ENCODE results near the gene GOLGA8B. TPM values are rescaled to one million over a fixed set of nuclear protein-coding genes. Genes with fewer than 3 reads are reported as not detected.
A peak's percentile ranks its signal among the peaks of the same experiment; 100 is the strongest.
"Not testable (repeated sequence)": the region's sequence is repeated elsewhere in the genome, so short reads cannot be mapped to it uniquely, and the experiment has no call there.

GOLGA8B gene
- total RNA-seq, 1 donor from 2014 or later: 27.2 TPM

- ATAC-seq: no peak
These were observed 10.9 kb upstream of the GOLGA8B start for GRCh38 chr15:34594361-34594760.

GRCh38 chr15:34591306-34591705, 7.9 kb upstream of the GOLGA8B start:
- no peak for ATAC-seq

DNA sequence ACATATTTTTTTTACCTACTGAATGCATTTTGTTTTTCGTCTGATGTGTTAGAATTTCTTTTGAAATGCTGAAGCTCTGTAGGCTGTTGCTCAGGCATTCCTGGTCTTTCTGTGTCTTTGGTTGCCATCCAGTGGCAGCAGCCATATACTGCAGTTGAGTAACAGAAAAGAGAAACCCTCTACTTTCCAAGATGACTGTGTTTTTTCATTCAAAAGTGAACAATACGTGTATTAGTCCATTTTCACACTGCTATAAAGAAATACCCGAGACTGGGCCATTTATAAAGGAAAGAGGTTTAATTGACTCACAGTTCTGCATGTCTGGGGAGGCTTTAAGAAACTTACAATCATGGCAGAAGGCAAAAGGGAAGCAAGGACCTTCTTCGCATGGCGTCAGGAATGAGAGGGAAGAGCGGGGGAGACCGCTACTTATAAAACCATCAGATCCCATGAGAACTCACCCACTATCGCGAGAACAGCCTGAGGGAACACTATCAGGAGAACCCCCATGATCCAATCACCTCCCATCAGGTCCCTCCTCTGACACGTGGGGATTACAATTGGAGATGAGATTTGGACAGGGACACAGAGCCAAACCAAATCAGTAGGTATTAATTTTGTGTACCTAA, 4.7 kb upstream of the GOLGA8B start:
- ATAC-seq: peak; percentile 65

GRCh38 chr15:34585966-34586365, 2.5 kb upstream of the GOLGA8B start:
- not testable (repeated sequence) for ATAC-seq

- no peak for ATAC-seq
These were observed 1.5 kb upstream of the GOLGA8B start for GRCh38 chr15:34584996-34585395.

GRCh38 chr15:34584330-34584668, 848 bp upstream of the GOLGA8B start:
- no peak for ATAC-seq

DNA sequence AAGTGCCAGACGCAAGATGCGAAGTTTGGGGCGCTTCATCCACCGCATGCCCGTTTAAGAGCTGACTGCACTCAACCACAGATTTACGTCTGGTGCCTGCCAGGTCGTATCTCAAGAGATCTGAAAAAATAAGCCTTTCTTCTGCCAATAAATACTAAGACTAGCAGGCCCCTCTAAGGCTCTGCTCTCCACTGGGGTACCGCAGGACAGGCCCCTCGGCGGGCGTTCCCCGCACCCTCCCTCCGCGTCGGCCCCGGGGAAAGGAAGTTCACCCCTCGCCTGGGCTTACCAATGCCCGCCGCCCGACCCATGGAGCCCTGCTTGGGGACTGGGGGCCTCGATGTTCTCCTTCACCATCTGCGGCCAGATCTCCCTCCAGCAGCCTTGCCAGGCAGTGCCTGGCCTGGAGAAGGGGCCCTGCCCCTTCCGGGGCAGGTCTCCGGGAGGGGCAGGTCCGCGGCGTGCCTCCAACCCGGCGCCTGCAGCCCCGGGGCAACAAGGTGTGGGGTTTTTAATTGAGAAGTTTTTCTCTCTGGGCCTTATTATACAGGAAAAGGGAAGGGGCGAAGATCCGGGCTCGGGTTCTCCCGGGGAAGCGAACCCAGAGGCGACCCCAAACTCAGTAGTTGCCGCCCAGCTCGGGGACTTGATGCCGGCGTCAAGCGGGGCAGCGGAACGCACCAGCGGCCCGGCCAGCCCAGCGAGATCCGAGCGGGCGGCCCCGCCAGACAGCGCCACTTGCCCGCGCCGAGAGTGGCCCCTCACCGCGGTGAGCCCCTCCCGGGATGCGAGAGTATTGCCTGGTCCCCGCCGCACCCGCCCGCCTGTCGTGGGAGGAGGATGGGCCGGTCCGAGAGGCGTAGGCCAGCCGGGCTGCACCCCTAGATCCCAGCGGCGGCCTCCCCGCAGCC, 735 bp downstream of the GOLGA8B start:
- peak; percentile 64 for ATAC-seq

DNA sequence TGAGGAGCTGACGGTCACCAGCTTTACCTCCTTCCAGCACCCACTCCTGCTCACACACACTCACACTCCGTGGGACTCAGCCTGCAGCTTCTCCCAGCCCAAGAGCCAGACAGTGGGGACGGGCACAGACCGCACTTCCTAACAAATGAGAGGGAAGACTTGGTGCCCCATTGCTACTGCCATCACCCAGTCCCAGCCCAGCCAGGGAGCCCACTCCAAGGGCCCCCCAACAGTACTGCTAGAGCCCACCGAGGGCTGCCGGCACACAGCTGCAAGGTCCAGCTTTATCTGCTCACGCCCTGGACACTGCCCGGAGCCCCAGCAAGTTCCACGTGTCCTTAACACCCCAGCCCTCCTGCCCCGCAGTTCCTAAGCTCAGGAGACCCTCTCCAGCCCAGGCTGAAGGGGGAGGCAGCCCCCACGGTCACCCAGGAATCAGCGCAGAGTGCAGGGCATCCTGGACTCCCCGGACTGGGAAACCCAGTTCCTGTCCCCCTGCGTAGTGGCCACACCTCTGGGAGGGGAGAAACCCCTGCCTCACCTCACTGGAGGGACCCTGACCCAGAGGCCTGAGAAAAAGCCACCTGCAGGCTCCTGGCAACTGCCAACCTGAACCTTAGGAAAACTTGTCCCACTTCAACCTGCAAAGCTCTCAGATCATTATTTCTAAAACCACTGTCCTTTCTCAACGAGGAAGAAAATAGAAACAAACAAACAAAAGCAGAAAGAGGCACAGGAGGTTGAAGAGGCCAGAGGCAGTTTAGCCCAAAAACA, 1.6 kb downstream of the GOLGA8B start:
- ATAC-seq: not testable (repeated sequence)

DNA sequence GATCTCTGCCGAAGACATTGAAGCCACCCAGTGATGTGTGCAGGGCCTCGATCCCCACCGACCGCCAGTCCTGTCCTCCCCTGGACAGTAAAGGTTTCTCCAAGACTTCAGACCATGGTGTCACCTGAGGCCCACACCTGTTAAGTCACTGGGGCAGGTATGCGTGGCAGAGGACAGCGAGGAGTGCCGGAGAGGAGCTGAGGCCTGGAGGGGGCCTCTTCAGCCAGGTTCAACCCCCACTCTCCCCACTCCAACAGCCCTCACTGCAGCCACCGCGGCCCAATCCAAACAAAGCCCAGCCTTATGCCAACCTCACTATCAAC, 2.4 kb downstream of the GOLGA8B start:
- ATAC-seq: no peak

DNA sequence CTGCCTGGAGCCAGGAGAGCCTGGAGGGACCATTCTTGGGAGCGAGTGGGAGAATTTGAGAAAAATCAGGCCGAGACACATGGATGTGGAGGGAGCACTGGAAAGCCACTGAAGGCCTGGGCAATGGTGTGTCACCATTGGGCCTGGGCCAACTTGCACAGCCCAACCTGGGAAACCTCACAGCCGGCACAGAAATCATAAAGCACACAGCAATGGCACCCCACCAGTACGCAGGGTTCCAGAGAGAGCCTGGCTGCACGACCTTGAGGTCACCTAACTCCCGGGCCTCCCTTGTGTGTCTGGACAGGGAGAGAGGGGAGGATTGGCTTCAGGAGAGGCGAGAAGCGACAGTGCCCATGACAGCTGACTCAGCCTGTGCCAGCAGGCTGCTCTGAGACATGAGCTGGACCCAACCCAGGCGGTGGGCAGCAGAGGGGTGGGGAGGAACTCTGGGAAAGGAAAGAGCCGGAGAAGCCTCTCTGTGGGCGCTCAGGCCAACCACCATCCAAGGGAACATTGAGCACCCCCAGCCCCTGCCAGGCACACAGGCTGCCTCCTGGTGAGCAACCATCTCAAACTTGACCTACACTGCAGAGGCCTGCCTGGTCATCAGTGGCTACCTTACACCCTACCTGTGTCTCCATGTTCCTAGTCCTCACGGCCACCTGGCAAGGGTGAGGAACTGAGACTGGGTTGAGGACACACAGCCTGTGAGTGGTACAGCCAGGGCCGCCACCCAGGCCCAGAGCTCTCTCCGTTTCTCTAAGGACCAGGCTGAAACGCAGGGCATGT, 3.0 kb downstream of the GOLGA8B start:
- not testable (repeated sequence) for ATAC-seq

GRCh38 chr15:34578283-34578674, 5.2 kb downstream of the GOLGA8B start:
- no peak for ATAC-seq

DNA sequence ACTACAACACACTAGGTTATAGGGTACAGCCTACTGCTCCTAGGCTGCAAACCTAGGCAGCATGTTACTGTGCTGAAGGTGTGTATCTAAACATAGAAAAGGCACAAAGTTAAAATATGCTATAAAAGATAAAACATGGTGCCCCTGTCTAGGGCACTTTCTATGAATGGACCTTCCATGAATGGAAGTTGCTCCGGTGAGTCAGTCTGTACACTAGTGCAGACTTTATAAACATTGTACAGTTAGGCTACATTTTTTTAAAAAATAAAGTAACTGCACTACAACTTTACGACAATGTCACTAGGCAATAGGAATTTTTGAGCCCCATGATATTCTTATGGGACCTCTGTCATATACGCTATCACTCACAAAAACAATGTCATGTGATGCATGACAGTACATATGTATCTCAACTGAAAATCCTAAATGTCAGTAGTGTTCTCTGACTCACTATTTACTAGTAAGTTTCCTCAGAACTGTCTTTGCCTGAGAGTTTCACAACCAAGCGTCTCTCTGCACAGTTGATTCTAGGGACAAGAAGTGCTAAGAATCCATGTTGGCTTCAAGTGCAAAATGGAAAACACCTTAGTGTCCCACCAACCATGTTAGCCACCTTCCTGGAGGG, 5.7 kb downstream of the GOLGA8B start:
- ATAC-seq: not testable (repeated sequence)

GRCh38 chr15:34575035-34575434, 8.4 kb downstream of the GOLGA8B start:
- ATAC-seq: not testable (repeated sequence)

DNA sequence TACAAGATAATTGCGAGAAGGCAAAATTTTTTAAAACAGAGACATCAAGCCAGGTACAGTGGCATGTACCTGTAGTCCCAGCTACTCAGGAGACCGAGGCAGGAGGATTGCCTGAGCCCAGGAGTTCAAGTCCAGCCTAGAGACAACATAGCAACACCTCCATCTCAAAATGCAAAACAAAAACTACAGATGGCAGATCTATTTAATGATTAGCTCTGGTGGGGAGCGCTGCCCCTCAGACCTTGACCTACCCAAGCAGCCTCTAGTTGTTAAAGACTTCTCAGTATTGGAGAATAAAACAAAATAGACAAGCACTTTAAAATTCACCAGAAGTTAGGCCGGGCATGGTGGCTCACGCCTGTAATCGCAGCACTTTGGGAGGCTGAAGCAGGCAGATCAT, 10.5 kb downstream of the GOLGA8B start:
- ATAC-seq: not testable (repeated sequence)

DNA sequence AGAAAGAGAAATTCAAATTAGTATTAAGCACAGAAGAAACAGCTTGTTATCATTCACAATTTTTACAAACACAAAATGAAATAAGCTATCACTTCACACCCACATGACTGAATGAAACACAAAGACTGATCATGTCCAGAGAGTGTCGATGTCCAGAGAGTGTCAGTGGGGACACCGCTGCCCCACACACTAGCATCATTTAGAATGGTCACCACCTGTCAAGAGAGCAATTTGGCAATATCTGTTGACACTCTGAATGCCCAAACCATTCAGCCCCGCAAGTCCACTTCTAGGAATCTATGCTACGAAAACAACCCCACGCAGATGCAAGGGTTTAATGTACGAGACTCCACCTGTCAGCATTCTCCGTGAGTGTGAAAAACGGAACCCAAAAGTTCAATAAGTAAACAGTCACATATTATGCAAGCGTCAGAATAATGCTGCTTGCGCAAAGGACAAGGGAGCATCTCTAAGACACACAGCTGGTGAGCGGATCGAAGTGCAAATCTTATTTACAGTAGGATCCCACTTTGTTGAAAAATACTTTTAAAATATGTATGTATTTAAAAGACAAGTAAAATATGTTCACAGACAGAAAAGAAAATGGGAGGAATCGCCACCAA, 11.3 kb downstream of the GOLGA8B start:
- ATAC-seq: not testable (repeated sequence)

DNA sequence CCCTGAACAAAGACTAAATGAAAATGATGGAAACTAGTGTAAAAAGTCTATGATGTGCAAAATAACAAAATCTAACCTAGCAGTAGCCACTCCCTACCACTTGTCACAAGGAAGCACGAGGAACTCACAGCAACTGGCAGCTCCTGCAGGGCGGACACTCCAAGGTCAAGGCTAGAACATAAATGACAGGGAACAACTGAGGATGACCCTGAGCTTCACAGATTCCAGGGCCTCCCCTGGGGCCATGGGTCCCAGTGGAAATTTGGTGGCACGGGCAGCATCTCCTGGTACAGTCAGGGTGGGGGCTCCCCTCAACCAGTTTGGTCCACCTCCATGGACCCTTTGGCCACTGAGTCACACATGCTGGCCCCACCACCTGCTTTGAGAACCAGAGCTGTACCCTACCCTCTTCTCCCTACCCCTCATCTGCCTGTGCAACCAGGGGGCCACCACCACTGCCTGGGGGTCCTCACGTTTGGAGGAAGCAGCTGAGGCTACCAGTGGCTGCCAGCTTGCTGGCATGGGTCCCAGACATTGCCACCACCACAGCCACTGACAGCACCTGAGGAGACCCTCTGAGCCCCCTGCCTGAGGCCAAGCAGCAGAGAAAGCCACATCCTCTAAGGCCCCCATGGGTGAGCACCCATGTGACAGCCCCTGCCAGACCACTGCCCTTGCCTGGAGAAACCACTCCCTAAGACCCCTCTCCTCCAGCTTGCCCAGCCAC, 13.6 kb downstream of the GOLGA8B start:
- ATAC-seq: not testable (repeated sequence)

GRCh38 chr15:34567174-34567573, 16.3 kb downstream of the GOLGA8B start:
- ATAC-seq: not testable (repeated sequence)

DNA sequence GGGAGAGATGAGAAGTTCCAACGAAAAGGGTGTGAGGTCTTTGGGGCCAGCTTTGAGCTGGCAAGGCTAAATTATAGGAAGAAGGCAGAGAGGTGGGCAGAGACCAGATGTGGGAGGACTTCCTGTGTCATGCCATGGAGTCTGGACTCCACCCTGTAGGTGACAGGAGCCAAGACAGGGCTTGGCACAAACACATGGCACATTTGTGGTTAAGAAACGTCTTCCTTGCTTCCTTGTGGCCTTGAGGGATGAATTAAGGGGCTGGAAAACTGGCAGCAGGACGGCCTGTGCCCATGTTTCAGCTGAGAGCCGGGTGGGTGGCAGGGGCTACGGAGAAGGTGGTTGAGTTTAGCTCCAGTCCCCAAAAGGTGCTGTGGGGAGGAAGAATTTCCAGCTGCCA, 18.7 kb downstream of the GOLGA8B start:
- not testable (repeated sequence) for ATAC-seq

GRCh38 chr15:34560814-34561213, 22.6 kb downstream of the GOLGA8B start:
- not testable (repeated sequence) for ATAC-seq

DNA sequence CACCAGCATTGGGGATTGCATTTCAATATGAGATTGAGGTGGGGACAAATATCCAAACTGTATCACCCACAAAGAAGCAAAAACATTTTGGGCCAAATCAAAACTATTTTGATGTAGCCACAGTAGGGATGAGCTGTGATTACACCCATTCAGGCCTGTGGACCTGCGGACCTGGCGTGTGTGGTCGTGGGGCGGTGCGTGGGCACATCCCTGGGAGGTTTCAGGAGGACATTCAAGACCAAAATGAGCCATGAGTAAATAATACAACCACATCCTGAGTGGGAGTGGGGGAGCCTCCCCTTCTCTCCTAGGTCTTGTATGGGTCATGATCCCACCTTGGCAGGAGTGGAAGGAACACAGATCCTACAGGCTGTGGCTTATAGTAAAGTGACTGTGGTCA, 23.7 kb downstream of the GOLGA8B start:
- ATAC-seq: not testable (repeated sequence)

DNA sequence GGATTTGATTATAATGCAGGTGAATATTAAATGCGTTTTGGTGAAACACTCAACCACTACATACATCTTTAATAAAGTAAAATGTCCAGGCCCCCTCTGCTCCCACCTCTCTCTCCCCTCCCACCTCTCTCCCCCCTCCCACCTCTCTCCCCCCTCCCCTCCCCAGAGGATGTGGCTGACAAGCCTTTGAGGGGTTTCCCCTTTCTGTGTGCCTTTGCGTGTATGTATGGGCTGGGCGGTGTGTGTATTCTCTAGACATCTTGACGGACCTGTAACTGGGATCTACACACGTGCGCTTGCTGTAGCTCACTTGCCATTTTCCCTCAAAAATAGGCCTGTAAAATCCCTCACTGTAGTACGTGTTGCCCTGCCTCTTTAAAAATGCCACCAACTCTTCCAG, 28.3 kb downstream of the GOLGA8B start:
- not testable (repeated sequence) for ATAC-seq
